Peyer's patch (tissue), 4 donors: ENCODE data around the gene SKIDA1. TPM values are rescaled to one million over a fixed set of nuclear protein-coding genes. Genes with fewer than 3 reads are reported as not detected.
A peak's percentile ranks its signal among the peaks of the same experiment; 100 is the strongest.

Experiments
- DNase-seq, 3 donors: peaks; one replicate each; pipeline ENCODE4 v3.0.0-alpha.2; 2017 to 2019
- H3K27ac ChIP-seq, 4 donors: fragments of 200-600 bp; sonication (generic); one replicate each; pipeline ENCODE4 v1.5.1; 2016 to 2019
- H3K27me3 ChIP-seq, 2 donors: fragments of 200-600 bp; sonication (generic); one replicate each; pipeline ENCODE4 v1.5.1; 2019
- H3K36me3 ChIP-seq, 3 donors: fragments of 200-600 bp; sonication (generic); one replicate each; pipeline ENCODE4 v1.5.1; 2016 to 2019
- H3K4me1 ChIP-seq, 4 donors: fragments of 200-600 bp; sonication (generic); one replicate each; pipeline ENCODE4 v1.5.1; 2016 to 2019
- H3K4me3 ChIP-seq, 4 donors: fragments of 200-600 bp; sonication (generic); 1 replicate in 3 of 4; 2 replicates in 1 of 4; pipeline ENCODE4 v1.5.1; 2016 to 2019; ENCODE audit warnings: mild to moderate bottlenecking in 1 of 4
- H3K9me3 ChIP-seq, 4 donors: fragments of 200-600 bp; sonication (generic); one replicate each; pipeline ENCODE4 v1.5.1; 2016 to 2019; ENCODE audit warnings: mild to moderate bottlenecking in 1 of 4
- POLR2A ChIP-seq, 2 donors: fragments of 450-650 bp; IDR thresholded peaks; one replicate each; pipeline ENCODE4 v1.5.1; 2017; ENCODE audit warnings: antibody characterized with exemption in 2 of 2, mild to moderate bottlenecking in 2 of 2, moderate library complexity in 2 of 2
- total RNA-seq, 4 donors: library from RNA; depleted of rRNA; stranded (reverse); fragments of >200 nt; gene quantifications; one replicate each; pipeline ENCODE4 v1.1.0, GENCODE V29; 2016
- TF ChIP-seq, protein P1 (sequence below), 6 experiments: fragments of 450-650 bp in 4 of 6; fragments of 200-600 bp in 2 of 6; sonication (generic) in 1 of 6; IDR thresholded peaks; one replicate each; pipeline ENCODE4 v1.5.1; 2017 to 2019; ENCODE audit warnings: antibody characterized with exemption in 6 of 6, mild to moderate bottlenecking in 3 of 6, moderate library complexity in 1 of 6

The SKIDA1 gene
- total RNA-seq, 4 donors from 2014 or later, result 0.27 TPM; not detected in 3

DNA sequence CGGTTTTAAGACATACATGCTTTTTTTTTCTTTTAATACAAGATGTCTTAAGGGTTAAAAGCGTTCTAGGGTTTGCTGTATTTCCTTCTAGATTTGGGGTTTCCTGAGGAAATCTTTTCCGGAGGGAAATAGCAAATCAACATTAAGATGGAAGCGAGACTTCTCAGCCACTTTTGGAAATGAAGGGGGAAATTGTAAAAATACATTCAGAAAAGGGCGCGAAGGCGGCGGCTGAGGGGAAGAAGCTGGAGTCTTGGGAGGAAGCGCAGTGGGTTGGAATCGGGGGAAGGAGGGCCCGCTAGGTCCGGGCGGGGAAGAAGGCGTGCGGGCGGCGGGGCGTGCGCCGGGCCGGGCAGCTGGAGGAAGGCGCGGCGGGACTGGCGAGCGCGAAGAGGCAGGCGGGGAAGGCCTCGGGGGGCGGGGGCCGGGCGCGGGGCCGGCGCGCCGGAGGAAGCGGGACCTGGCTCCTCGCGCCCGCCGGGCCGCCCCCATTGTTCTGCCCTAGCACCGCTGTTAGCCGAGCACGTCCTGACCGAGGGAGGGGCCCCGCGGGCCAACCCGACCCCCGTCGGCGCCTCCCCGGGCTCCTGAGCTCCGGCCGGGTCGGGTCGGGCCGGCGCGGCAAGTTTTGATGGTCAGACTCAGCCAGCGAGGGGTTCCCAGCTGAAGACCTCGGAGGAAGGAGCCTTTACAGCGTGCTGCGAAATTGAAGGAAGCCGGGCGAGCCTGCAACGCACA is 1.5 kb upstream of the SKIDA1 start:
- TF ChIP-seq POLR2A (IDR thresholded peaks at IDR 0.05), result peak in 1 of 2 donors; percentile 14
- TF ChIP-seq, protein P1, sequence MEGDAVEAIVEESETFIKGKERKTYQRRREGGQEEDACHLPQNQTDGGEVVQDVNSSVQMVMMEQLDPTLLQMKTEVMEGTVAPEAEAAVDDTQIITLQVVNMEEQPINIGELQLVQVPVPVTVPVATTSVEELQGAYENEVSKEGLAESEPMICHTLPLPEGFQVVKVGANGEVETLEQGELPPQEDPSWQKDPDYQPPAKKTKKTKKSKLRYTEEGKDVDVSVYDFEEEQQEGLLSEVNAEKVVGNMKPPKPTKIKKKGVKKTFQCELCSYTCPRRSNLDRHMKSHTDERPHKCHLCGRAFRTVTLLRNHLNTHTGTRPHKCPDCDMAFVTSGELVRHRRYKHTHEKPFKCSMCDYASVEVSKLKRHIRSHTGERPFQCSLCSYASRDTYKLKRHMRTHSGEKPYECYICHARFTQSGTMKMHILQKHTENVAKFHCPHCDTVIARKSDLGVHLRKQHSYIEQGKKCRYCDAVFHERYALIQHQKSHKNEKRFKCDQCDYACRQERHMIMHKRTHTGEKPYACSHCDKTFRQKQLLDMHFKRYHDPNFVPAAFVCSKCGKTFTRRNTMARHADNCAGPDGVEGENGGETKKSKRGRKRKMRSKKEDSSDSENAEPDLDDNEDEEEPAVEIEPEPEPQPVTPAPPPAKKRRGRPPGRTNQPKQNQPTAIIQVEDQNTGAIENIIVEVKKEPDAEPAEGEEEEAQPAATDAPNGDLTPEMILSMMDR (IDR thresholded peaks at IDR 0.05), result no peak
- H3K9me3 ChIP-seq, result no peaks in the 10 kb centered on the region
- no peaks in the 10 kb centered on the region for H3K36me3 ChIP-seq
- H3K27ac ChIP-seq, result peak overlapping the region; percentile 90 to 97 (median 93)
- H3K4me3 ChIP-seq, result peak overlapping the region; percentile 68 to 83 (median 74)
- H3K27me3 ChIP-seq, result no peaks in the 10 kb centered on the region
- H3K4me1 ChIP-seq, result peaks cover 0 to 12% (median 2%) of the 10 kb centered on the region in 4 donors
- DNase-seq, result peak; percentile 38 to 73 (median 67)

DNA sequence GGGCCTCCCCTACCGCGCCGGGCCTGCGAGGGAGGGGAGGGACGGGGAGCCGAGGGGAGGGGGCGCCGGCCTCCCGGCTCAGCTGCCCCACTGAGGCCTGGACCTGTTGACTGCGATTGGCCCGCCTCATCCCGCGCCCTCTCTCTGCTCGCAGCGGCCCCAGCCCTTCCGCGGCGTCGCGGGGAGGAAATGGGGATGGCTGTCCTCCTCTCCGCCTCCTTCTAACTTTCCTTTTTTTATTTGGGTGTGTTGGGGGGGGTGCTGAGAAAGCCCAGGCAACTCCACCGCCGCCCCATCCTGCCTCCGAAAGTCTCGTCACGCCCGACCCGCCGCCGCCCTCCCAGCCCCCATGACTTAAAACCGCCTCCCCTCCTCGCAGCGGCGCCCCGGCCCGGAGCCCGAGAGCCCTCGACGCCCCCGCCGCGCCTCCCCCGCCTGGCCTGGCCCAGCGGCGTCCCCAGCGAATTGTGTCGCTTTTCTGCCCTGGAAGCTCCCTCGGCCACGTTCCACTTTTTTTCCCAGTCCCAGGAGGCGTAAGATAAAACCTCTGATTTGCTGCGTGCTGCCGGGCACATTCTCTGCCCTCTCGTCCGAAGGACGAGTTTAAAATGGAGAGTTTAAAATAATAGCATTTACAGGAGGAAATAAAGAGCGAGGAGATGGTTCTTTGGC is 842 bp upstream of the SKIDA1 start:
- peak; percentile 55 to 79 (median 70) for DNase-seq
- peaks cover 0 to 12% (median 2%) of the 10 kb centered on the region in 4 donors for H3K4me1 ChIP-seq
- TF ChIP-seq POLR2A (IDR thresholded peaks at IDR 0.05), result no peak
- TF ChIP-seq, protein P1 (IDR thresholded peaks at IDR 0.05), result no peak
- peak overlapping the region; percentile 68 to 83 (median 74) for H3K4me3 ChIP-seq
- no peaks in the 10 kb centered on the region for H3K9me3 ChIP-seq
- H3K27me3 ChIP-seq, result no peaks in the 10 kb centered on the region
- H3K27ac ChIP-seq, result peak overlapping the region; percentile 90 to 97 (median 93)
- no peaks in the 10 kb centered on the region for H3K36me3 ChIP-seq

DNA sequence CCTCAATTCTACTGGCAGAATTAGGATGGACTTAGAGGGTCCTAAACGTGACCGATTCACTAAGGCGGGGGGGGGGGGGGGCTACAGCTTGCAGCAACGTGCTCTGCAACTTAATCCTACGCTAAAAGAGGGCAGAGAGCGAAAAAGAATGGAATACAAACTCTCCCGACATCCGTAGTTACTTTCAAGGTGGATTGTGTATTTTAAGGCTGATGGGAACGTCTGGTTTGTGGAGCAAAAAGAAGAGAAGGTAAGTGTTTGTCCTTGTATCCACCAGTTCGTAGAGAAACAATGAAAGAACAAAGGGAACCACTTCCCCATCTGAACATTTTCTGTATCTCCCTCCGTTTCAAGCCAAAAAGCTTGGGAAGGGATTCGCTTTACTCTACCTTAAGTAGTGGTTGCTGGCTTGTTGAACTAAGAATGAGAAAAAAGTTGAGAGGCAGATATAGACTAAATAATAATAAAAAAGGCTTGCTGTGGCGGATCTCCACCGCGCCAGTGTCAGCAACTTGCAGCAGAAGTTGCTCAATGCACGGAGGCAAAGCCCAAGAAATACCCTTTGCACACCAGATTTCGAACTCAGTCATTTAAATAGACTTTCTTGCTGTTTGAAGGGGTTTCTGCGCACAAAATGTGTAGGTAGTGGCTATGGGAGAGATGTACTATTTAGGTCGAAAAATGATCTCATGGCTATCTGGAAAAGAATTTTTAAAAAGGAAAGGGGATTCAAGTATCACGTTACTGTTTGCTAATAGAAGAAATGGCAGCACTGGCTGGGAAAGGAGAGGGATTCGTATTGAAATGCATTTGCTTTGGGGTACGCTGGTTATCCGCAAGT is 736 bp downstream of the SKIDA1 start:
- Histone ChIP-seq H3K36me3 (no peaks in the 10 kb centered on the region), H3K4me1 (peaks cover 0 to 12% (median 7%) of the 10 kb centered on the region in 4 donors), H3K4me3 (peak overlapping the region; percentile 68 to 83 (median 74)), H3K27me3 (no peaks in the 10 kb centered on the region), H3K27ac (peak overlapping the region; percentile 90 to 97 (median 93)), H3K9me3 (no peaks in the 10 kb centered on the region)
- TF ChIP-seq, protein P1 (IDR thresholded peaks at IDR 0.05), result no peak
- TF ChIP-seq POLR2A (IDR thresholded peaks at IDR 0.05), result no peak
- DNase-seq, result no peak

DNA sequence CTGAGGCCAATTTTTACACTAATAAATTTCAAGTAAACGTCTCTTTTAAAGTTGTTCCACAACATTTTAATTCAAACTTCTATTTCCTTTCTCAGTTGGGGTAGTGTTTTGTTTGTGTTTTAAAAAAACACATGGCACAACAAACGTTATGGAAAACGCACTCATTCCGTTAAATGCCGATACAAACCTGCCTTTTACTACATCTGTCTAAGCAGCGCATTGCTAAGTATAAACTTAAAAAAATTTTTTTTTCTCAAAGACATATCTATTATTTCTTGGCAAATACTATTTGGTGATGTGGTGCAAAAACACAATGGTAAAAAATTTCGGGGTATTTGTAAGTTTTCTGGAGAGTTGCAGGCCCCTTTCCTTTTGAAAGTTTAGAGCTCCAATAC is 1.4 kb downstream of the SKIDA1 start:
- H3K4me3 ChIP-seq, result no peak overlapping the region
- H3K27ac ChIP-seq, result peak overlapping the region in 1 of 4 donors; percentile 95
- TF ChIP-seq, protein P1 (IDR thresholded peaks at IDR 0.05), result no peak
- TF ChIP-seq POLR2A (IDR thresholded peaks at IDR 0.05), result no peak
- H3K27me3 ChIP-seq, result peaks cover 0 to 1% of the 10 kb centered on the region in 2 donors
- DNase-seq, result no peak
- no peaks in the 10 kb centered on the region for H3K9me3 ChIP-seq
- no peaks in the 10 kb centered on the region for H3K36me3 ChIP-seq
- H3K4me1 ChIP-seq, result peaks cover 0 to 14% (median 7%) of the 10 kb centered on the region in 4 donors

DNA sequence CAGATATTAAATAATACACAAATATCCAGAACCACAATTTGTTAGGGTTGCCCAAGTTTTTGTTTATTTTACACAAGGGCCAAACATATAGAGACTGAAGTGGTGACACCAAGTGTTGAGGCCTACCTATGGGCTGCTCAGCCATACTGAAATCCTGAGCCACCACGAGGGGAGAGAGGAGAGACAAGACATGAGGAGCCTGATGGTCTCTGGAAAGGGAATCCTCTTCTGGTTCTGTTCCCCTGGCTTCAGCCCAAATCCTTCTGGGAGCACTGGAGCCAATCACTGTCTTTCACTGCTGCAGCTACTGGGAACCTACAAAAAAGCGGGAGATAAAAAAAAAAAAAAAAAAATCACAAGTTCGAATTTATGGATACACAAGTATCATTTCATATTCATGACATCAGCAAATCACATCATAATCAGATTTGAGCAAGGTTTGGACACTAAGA is 1.9 kb downstream of the SKIDA1 start:
- H3K27me3 ChIP-seq, result peaks cover 0 to 5% of the 10 kb centered on the region in 2 donors
- peaks cover 0 to 15% (median 7%) of the 10 kb centered on the region in 4 donors for H3K4me1 ChIP-seq
- H3K9me3 ChIP-seq, result no peaks in the 10 kb centered on the region
- no peaks in the 10 kb centered on the region for H3K36me3 ChIP-seq
- H3K27ac ChIP-seq, result no peak overlapping the region
- H3K4me3 ChIP-seq, result no peak overlapping the region
- no peak for DNase-seq
- TF ChIP-seq, protein P1 (IDR thresholded peaks at IDR 0.05), result no peak
- no peak for TF ChIP-seq POLR2A (IDR thresholded peaks at IDR 0.05)
